AG04450 (cell line): Measurements from ENCODE around the gene VEZT. TPM values are rescaled to one million over a fixed set of nuclear protein-coding genes. Genes with fewer than 3 reads are reported as not detected.

Experiments
- CTCF ChIA-PET: fragments of 300-600, 350-600 bp; formaldehyde crosslinking; extraction: SDS; loops from one replicate; lab custom pipeline; 2022; ENCODE audit warnings: antibody characterized with exemption, inconsistent platforms; lab: Charles Lee
- POLR2A ChIA-PET: fragments of 350-600 bp; formaldehyde crosslinking; extraction: SDS; loops from one replicate; lab custom pipeline; 2021; ENCODE audit warnings: antibody characterized with exemption, inconsistent platforms; lab: Yijun Ruan, JAX
- DNase-seq: peaks from one replicate; pipeline ENCODE4 v3.0.0-alpha.2; 2011; ENCODE audit warnings: low read depth, low spot score
- H3K27ac ChIP-seq: one replicate; pipeline ENCODE4 v1.5.1; 2012; ENCODE audit warnings: low read depth, low read length, control low read depth
- H3K27me3 ChIP-seq: one replicate; pipeline ENCODE4 v1.6.0; 2012; ENCODE audit warnings: low read length; ENCODE audit not compliant: control insufficient read depth, insufficient read depth
- H3K4me3 ChIP-seq: 2 replicates; pipeline ENCODE4 v1.5.1; 2011; ENCODE audit warnings: mild to moderate bottlenecking, low read depth, low read length, control low read depth
- H3K9me3 ChIP-seq: 2 replicates; pipeline ENCODE4 v1.5.1; 2012; ENCODE audit warnings: low read length; ENCODE audit not compliant: control insufficient read depth, insufficient read depth
- polyA plus RNA-seq: library from polyadenylated mRNA; depleted of rRNA; stranded (reverse); fragments of >200 nt; gene quantifications from 2 replicates; pipeline ENCODE4 v1.2.3, GENCODE V29; 2011
- TF ChIP-seq, protein P1 (sequence below): IDR thresholded peaks from 2 replicates; pipeline ENCODE4 v1.5.1; 2011; ENCODE audit warnings: low read depth, low read length, control low read depth, inconsistent platforms

VEZT gene
- polyA plus RNA-seq, 1 experiment: 143 TPM

- H3K27me3 ChIP-seq: no peaks in the 10 kb centered on the region
- H3K4me3 ChIP-seq: no peak overlapping the region
- POLR2A ChIA-PET: no interaction called here
- no peak for DNase-seq
- CTCF ChIA-PET: interaction anchor here (1.6 kb wide), 1 partner anchor 49 kb away, joined by 3 read pairs; the partner anchor contains the start of gene VEZT
- no peak overlapping the region for H3K27ac ChIP-seq
- TF ChIP-seq, protein P1, sequence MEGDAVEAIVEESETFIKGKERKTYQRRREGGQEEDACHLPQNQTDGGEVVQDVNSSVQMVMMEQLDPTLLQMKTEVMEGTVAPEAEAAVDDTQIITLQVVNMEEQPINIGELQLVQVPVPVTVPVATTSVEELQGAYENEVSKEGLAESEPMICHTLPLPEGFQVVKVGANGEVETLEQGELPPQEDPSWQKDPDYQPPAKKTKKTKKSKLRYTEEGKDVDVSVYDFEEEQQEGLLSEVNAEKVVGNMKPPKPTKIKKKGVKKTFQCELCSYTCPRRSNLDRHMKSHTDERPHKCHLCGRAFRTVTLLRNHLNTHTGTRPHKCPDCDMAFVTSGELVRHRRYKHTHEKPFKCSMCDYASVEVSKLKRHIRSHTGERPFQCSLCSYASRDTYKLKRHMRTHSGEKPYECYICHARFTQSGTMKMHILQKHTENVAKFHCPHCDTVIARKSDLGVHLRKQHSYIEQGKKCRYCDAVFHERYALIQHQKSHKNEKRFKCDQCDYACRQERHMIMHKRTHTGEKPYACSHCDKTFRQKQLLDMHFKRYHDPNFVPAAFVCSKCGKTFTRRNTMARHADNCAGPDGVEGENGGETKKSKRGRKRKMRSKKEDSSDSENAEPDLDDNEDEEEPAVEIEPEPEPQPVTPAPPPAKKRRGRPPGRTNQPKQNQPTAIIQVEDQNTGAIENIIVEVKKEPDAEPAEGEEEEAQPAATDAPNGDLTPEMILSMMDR: no peak
- H3K9me3 ChIP-seq: no peaks in the 10 kb centered on the region
Observed at GRCh38 chr12:95266254-95266653, 48.6 kb downstream of the VEZT start.

DNA sequence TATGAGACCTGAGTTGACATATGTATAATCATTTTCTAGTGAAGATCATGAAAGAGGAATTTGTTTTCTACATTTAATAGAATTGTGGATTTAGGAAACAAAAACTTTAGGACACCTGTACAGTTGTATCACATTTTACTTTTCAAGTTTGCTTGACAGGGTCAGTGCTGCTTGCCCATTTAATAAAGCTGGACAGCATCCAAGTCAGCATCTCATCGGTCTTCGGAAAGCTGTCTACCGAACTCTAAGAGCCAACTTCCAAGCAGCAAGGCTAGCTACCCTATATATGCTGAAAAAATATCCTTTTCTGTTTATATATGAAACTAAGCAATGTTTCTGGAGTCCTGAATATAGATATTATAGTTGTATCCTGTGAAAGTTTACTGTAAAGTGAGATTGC, 52.3 kb downstream of the VEZT start:
- no peaks in the 10 kb centered on the region for H3K27me3 ChIP-seq
- POLR2A ChIA-PET: no interaction called here
- DNase-seq: no peak
- CTCF ChIA-PET: interaction anchor here (0.7 kb wide), 1 partner anchor 152 kb away, joined by 3 read pairs; no protein-coding TSS in a partner anchor
- no peaks in the 10 kb centered on the region for H3K9me3 ChIP-seq
- H3K27ac ChIP-seq: no peak overlapping the region
- TF ChIP-seq, protein P1: no peak
- no peak overlapping the region for H3K4me3 ChIP-seq

GRCh38 chr12:95271465-95271864, 53.9 kb downstream of the VEZT start:
- no peak overlapping the region for H3K27ac ChIP-seq
- CTCF ChIA-PET: no interaction called here
- no peaks in the 10 kb centered on the region for H3K27me3 ChIP-seq
- no peak overlapping the region for H3K4me3 ChIP-seq
- TF ChIP-seq, protein P1: no peak
- POLR2A ChIA-PET: interaction anchor here (0.5 kb wide), 1 partner anchor 124 kb away, joined by 5 read pairs; no protein-coding TSS in a partner anchor
- no peaks in the 10 kb centered on the region for H3K9me3 ChIP-seq
- DNase-seq: no peak

- Histone ChIP-seq H3K27ac (no peak overlapping the region), H3K9me3 (no peaks in the 10 kb centered on the region), H3K27me3 (no peaks in the 10 kb centered on the region), H3K4me3 (no peak overlapping the region)
- peak; percentile 88 for DNase-seq
- TF ChIP-seq, protein P1: no peak
- ChIA-PET POLR2A (interaction anchor here (0.6 to 1.1 kb wide), 6 partner anchors 19 to 60 kb away, joined by 3 to 8 read pairs (median 3); partner anchors contain the start of genes FGD6 and VEZT), CTCF (interaction anchor here (0.7 to 2.5 kb wide), 3 partner anchors 15 to 258 kb away, joined by 4 to 8 read pairs (median 5); no protein-coding TSS in a partner anchor)
Observed at GRCh38 chr12:95277139-95277538, 59.5 kb downstream of the VEZT start.

GRCh38 chr12:95279856-95280255, 62.2 kb downstream of the VEZT start:
- ChIA-PET CTCF (interaction anchor here (0.6 kb wide), 1 partner anchor 51 kb away, joined by 5 read pairs; no protein-coding TSS in a partner anchor), POLR2A (no interaction called here)
- no peak for DNase-seq

More at GRCh38 chr12:95279856-95280255, 62.2 kb downstream of the VEZT start:
- Histone ChIP-seq H3K27me3 (no peaks in the 10 kb centered on the region), H3K9me3 (no peaks in the 10 kb centered on the region), H3K4me3 (no peak overlapping the region), H3K27ac (no peak overlapping the region)
- TF ChIP-seq, protein P1: no peak
